ENCODE measurements around the gene TRIO.

GRCh38 chr5:14185326-14186058, 42.4 kb downstream of the TRIO start:
- no peak for TF ChIP-seq EZH2 (IDR thresholded peaks at IDR 0.05; ENCODE audit: borderline replicate concordance, low read depth, low read length, severe bottlenecking)
- TF ChIP-seq CTCF (IDR thresholded peaks at IDR 0.05; ENCODE audit: extremely low read depth in 1 of 2, insufficient read depth in 1 of 2, low read depth in 1 of 2, low read length in 2 of 2): no peak
- no peak for TF ChIP-seq FOS (IDR thresholded peaks at IDR 0.05; ENCODE audit: borderline replicate concordance, insufficient read depth, low read length)
- TF ChIP-seq POLR2AphosphoS5 (IDR thresholded peaks at IDR 0.05; ENCODE audit: insufficient read depth, low read depth, low read length): no peak
- TF ChIP-seq MAX (IDR thresholded peaks at IDR 0.05; ENCODE audit: insufficient read depth, insufficient read length): no peak
- no peak for TF ChIP-seq POLR2A (IDR thresholded peaks at IDR 0.05; ENCODE audit: low read depth, low read length)
- TF ChIP-seq MYC (IDR thresholded peaks at IDR 0.05; ENCODE audit: low read depth, low read length): no peak
- no peak for TF ChIP-seq JUN (IDR thresholded peaks at IDR 0.05; ENCODE audit: borderline replicate concordance, insufficient read depth, insufficient read length, low read depth)
